Measurements from ENCODE around the gene ZNF410. TPM values are rescaled to one million over a fixed set of nuclear protein-coding genes. Genes with fewer than 3 reads are reported as not detected.

ZNF410 gene
- total and polyA plus RNA-seq, 2 of the 13 experiments (the other 11 are each of a cell fraction or from before 2014, with no cell fraction given): 19.2 to 44.3 TPM

- Histone ChIP-seq H3K27me3 (ENCODE audit: control insufficient read depth in 1 of 2, insufficient read depth in 2 of 2, low read length in 2 of 2) (no peaks in the 10 kb centered on the region), H3K27ac (ENCODE audit: extremely low read length, insufficient read depth, low read length) (no peak overlapping the region), H2AFZ (ENCODE audit: low read length) (no peak overlapping the region), H3K4me3 (replicated peaks in 1 of 3; ENCODE audit: insufficient read depth in 1 of 3, low read depth in 2 of 3, low read length in 3 of 3) (no peak overlapping the region), H3K4me2 (ENCODE audit: low read depth, low read length) (no peak overlapping the region), H3K9ac (ENCODE audit: insufficient read depth, low read depth, low read length) (no peak overlapping the region), H3K79me2 (ENCODE audit: insufficient read depth, low read length) (no peaks in the 10 kb centered on the region), H4K20me1 (ENCODE audit: insufficient read depth, low read length) (no peaks in the 10 kb centered on the region), H3K36me3 (replicated peaks in 1 of 2; ENCODE audit: control insufficient read depth in 1 of 2, insufficient read depth in 2 of 2, low read length in 2 of 2) (peaks cover 4 to 16% of the 10 kb centered on the region in 2 experiments; a peak in 4 of 5 replicates), H3K4me1 (ENCODE audit: insufficient read depth, low read length) (peaks cover 13% of the 10 kb centered on the region), H3K9me3 (ENCODE audit: low read length) (no peaks in the 10 kb centered on the region)
- intact Hi-C loops (cut with micrococcal nuclease; ENCODE audit: unreplicated experiment) (no loop called here), in situ Hi-C loops (cut with HindIII; ENCODE audit: extremely low pct_ligation_motif_present, low pct_unique_long_range_greater_than_20kb) (no loop called here)
- FAIRE-seq (no peak), ATAC-seq (no peak), DNase-seq (ENCODE audit: low spot score) (no peak)
- ChIA-PET CTCF (ENCODE audit: low intra/inter-chr PET ratio, low total read pairs) (no interaction called here), POLR2A (no interaction called here)
- no TSS peak for BruUV-seq (replicated peaks)
- no peak for TF ChIP-seq ZNF766 (CRISPR knock-in tag; IDR thresholded peaks at IDR 0.05; ENCODE audit: borderline replicate concordance)
- no peak for TF ChIP-seq ZNF614 (CRISPR knock-in tag; IDR thresholded peaks at IDR 0.05; ENCODE audit: borderline replicate concordance)
- TF ChIP-seq ZNF451 (CRISPR knock-in tag; IDR thresholded peaks at IDR 0.05): no peak
- TF ChIP-seq ZBTB25 (CRISPR knock-in tag; IDR thresholded peaks at IDR 0.05): no peak
- no peak for TF ChIP-seq NFKB2 (CRISPR knock-in tag; IDR thresholded peaks at IDR 0.05; ENCODE audit: borderline replicate concordance)
- no peak for TF ChIP-seq SIX4 (CRISPR knock-in tag; IDR thresholded peaks at IDR 0.05)
- no peak for TF ChIP-seq DDIT3 (CRISPR knock-in tag; IDR thresholded peaks at IDR 0.05)
- no peak for TF ChIP-seq ZNF878 (CRISPR knock-in tag; IDR thresholded peaks at IDR 0.05)
- no peak for TF ChIP-seq HBP1 (CRISPR knock-in tag; IDR thresholded peaks at IDR 0.05; ENCODE audit: low read depth)
- TF ChIP-seq ZNF772 (CRISPR knock-in tag; IDR thresholded peaks at IDR 0.05): no peak
- TF ChIP-seq ZNF83 (CRISPR knock-in tag; IDR thresholded peaks at IDR 0.05; ENCODE audit: borderline replicate concordance): no peak
- no peak for TF ChIP-seq GMEB2 (CRISPR knock-in tag; IDR thresholded peaks at IDR 0.05; ENCODE audit: low read depth)
- TF ChIP-seq HCFC1 (IDR thresholded peaks at IDR 0.05; ENCODE audit: low read depth, low read length): no peak
- TF ChIP-seq PTBP1 (IDR thresholded peaks at IDR 0.05; ENCODE audit: low read depth, low read length, poor library complexity, severe bottlenecking): no peak
- no peak for TF ChIP-seq ZFP36L1 (CRISPR knock-in tag; IDR thresholded peaks at IDR 0.05)
- TF ChIP-seq HDAC6 (IDR thresholded peaks at IDR 0.05; ENCODE audit: low read depth, low read length): no peak
- no peak for TF ChIP-seq FOXP1 (IDR thresholded peaks at IDR 0.05)
- no peak for TF ChIP-seq FOXP1 (CRISPR knock-in tag; IDR thresholded peaks at IDR 0.05)
- TF ChIP-seq KDM6A (CRISPR knock-in tag; IDR thresholded peaks at IDR 0.05; ENCODE audit: low read depth): no peak
- 97% methylated on average over 5 of the region's 7 CpGs for WGBS (ENCODE audit: low lambda C conversion rate)
Measured at GRCh38 chr14:73942180-73942579, 55.5 kb downstream of the ZNF410 start.

Measured in HepG2 (cell line).